Fibroblast of lung (primary cell): ENCODE data around the gene LTBP4.

Source experiments
- EZH2 ChIP-seq: IDR thresholded peaks from 2 replicates; pipeline ENCODE4 v1.5.1; 2012; ENCODE audit warnings: low read length, control low read depth, mild to moderate bottlenecking; ENCODE audit errors: missing control alignments
- TF ChIP-seq, protein P1 (sequence below), 2 donors: IDR thresholded peaks in 1 of 2; conservative IDR thresholded peaks in 1 of 2; 1 replicate in 1 of 2; 2 replicates in 1 of 2; pipeline ENCODE4 v1.5.1; 2011 to 2012; ENCODE audit warnings: low read length in 2 of 2, control low read depth in 1 of 2, inconsistent platforms in 1 of 2, low read depth in 1 of 2, mild to moderate bottlenecking in 1 of 2

DNA sequence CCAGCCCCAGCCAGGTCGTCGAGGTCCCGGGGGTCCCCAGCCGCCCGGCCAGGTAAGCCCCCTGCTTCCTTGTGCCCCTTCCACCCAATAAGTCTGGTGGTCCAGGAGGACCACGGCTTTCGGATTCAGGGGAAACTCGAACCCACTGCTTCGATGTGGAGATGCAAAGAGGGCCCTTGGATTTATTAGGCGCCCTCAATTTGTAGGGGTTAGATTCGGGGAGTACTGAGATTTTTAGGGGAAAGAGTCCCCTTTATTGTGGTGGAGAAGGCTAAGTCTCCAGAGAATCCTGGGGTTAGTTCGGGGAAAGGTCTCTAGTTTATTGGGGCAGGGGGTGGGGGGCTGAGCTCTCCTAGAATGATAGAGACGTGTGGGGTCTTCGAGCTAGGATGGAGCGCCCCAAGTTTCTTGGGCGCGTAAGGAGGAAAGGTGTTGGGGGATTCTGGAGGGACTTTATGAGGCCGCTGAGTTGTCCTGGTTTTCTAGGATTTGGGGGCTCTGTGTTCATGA is 3.8 kb upstream of the LTBP4 start:
- TF ChIP-seq EZH2: peak; percentile 46
- TF ChIP-seq, protein P1, sequence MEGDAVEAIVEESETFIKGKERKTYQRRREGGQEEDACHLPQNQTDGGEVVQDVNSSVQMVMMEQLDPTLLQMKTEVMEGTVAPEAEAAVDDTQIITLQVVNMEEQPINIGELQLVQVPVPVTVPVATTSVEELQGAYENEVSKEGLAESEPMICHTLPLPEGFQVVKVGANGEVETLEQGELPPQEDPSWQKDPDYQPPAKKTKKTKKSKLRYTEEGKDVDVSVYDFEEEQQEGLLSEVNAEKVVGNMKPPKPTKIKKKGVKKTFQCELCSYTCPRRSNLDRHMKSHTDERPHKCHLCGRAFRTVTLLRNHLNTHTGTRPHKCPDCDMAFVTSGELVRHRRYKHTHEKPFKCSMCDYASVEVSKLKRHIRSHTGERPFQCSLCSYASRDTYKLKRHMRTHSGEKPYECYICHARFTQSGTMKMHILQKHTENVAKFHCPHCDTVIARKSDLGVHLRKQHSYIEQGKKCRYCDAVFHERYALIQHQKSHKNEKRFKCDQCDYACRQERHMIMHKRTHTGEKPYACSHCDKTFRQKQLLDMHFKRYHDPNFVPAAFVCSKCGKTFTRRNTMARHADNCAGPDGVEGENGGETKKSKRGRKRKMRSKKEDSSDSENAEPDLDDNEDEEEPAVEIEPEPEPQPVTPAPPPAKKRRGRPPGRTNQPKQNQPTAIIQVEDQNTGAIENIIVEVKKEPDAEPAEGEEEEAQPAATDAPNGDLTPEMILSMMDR (conservative IDR thresholded peaks at IDR 0.05 in 1 of 2, IDR thresholded peaks at IDR 0.05 in 1 of 2; ENCODE audit: low read depth in 1 of 2, low read length in 2 of 2): no peak
